ACC112 (cell line): ENCODE data around the gene CYP19A1.

ENCODE experiments used
- H2AFZ ChIP-seq: fragments of 200-600 bp; sonication (generic); one replicate; pipeline ENCODE4 v1.6.0; 2017; ENCODE audit warnings: antibody characterized with exemption, low read length; ENCODE audit not compliant: unreplicated experiment
- H3K27ac ChIP-seq: fragments of 200-600 bp; sonication (generic); 2 replicates; pipeline ENCODE4 v1.5.1; 2014; ENCODE audit warnings: low read depth, mild to moderate bottlenecking, antibody characterized with exemption, low read length, moderate library complexity
- H3K27me3 ChIP-seq: fragments of 200-600 bp; sonication (generic); 2 replicates; pipeline ENCODE4 v1.6.1; 2014; ENCODE audit warnings: mild to moderate bottlenecking, antibody characterized with exemption, low read length, moderate library complexity, mixed read lengths; ENCODE audit not compliant: insufficient read depth
- H3K36me3 ChIP-seq: fragments of 200-600 bp; sonication (generic); 2 replicates; pipeline ENCODE4 v1.6.1; 2016; ENCODE audit warnings: mild to moderate bottlenecking, antibody characterized with exemption, low read length, moderate library complexity, mixed read lengths; ENCODE audit not compliant: insufficient read depth
- H3K4me1 ChIP-seq: fragments of 200-600 bp; sonication (generic); one replicate; pipeline ENCODE4 v1.6.1; 2016; ENCODE audit warnings: low read length, mixed read lengths; ENCODE audit not compliant: insufficient read depth, unreplicated experiment, control insufficient read depth
- H3K4me3 ChIP-seq: fragments of 200-600 bp; sonication (generic); 2 replicates; pipeline ENCODE4 v1.5.1; 2014; ENCODE audit warnings: mild to moderate bottlenecking, low read depth, low read length
- H3K79me2 ChIP-seq: fragments of 200-600 bp; sonication (generic); one replicate; pipeline ENCODE4 v1.6.0; 2016; ENCODE audit warnings: low read length; ENCODE audit not compliant: control insufficient read depth, unreplicated experiment, insufficient read depth

Gene CYP19A1

GRCh38 chr15:51327081-51327480, 11.3 kb downstream of the CYP19A1 start:
- Histone ChIP-seq H3K4me3 (no peak overlapping the region), H3K79me2 (no peaks in the 10 kb centered on the region), H2AFZ (no peak overlapping the region), H3K27me3 (no peaks in the 10 kb centered on the region), H3K36me3 (no peaks in the 10 kb centered on the region), H3K4me1 (peaks cover 20% of the 10 kb centered on the region), H3K27ac (no peak overlapping the region)

- peaks cover 5% of the 10 kb centered on the region for H3K4me1 ChIP-seq
- no peaks in the 10 kb centered on the region for H3K27me3 ChIP-seq
- no peak overlapping the region for H3K27ac ChIP-seq
- no peak overlapping the region for H3K4me3 ChIP-seq
- H3K36me3 ChIP-seq, result no peaks in the 10 kb centered on the region
- no peaks in the 10 kb centered on the region for H3K79me2 ChIP-seq
- H2AFZ ChIP-seq, result no peak overlapping the region
Measured at GRCh38 chr15:51325167-51325566, 13.2 kb downstream of the CYP19A1 start.

- no peak overlapping the region for H3K4me3 ChIP-seq
- no peaks in the 10 kb centered on the region for H3K36me3 ChIP-seq
- H3K27me3 ChIP-seq, result no peaks in the 10 kb centered on the region
- H3K79me2 ChIP-seq, result no peaks in the 10 kb centered on the region
- H3K4me1 ChIP-seq, result peaks cover 5% of the 10 kb centered on the region
- no peak overlapping the region for H3K27ac ChIP-seq
- no peak overlapping the region for H2AFZ ChIP-seq
Measured at GRCh38 chr15:51323749-51324148, 14.6 kb downstream of the CYP19A1 start.

- Histone ChIP-seq H3K27ac (no peak overlapping the region), H3K4me1 (peaks cover 5% of the 10 kb centered on the region), H3K4me3 (no peak overlapping the region)
Measured at GRCh38 chr15:51322621-51323296, 15.6 kb downstream of the CYP19A1 start.

GRCh38 chr15:51321316-51321715, 17.1 kb downstream of the CYP19A1 start:
- Histone ChIP-seq H3K27ac (no peak overlapping the region), H3K36me3 (no peaks in the 10 kb centered on the region), H2AFZ (no peak overlapping the region), H3K4me3 (no peak overlapping the region), H3K27me3 (no peaks in the 10 kb centered on the region), H3K79me2 (no peaks in the 10 kb centered on the region), H3K4me1 (peaks cover 5% of the 10 kb centered on the region)

More at GRCh38 chr15:51322621-51323296, 15.6 kb downstream of the CYP19A1 start:
- Histone ChIP-seq H3K79me2 (no peaks in the 10 kb centered on the region), H2AFZ (no peak overlapping the region), H3K36me3 (no peaks in the 10 kb centered on the region), H3K27me3 (no peaks in the 10 kb centered on the region)

GRCh38 chr15:51320843-51321242, 17.6 kb downstream of the CYP19A1 start:
- H3K36me3 ChIP-seq, result no peaks in the 10 kb centered on the region

GRCh38 chr15:51319539-51319938, 18.9 kb downstream of the CYP19A1 start:
- Histone ChIP-seq H3K4me3 (no peak overlapping the region), H2AFZ (no peak overlapping the region), H3K36me3 (no peaks in the 10 kb centered on the region), H3K79me2 (no peaks in the 10 kb centered on the region), H3K27ac (no peak overlapping the region), H3K4me1 (peaks cover 5% of the 10 kb centered on the region), H3K27me3 (no peaks in the 10 kb centered on the region)

More at GRCh38 chr15:51320843-51321242, 17.6 kb downstream of the CYP19A1 start:
- H3K4me1 ChIP-seq, result peaks cover 5% of the 10 kb centered on the region
- H2AFZ ChIP-seq, result no peak overlapping the region
- H3K79me2 ChIP-seq, result no peaks in the 10 kb centered on the region
- no peaks in the 10 kb centered on the region for H3K27me3 ChIP-seq
- no peak overlapping the region for H3K27ac ChIP-seq
- H3K4me3 ChIP-seq, result no peak overlapping the region

- Histone ChIP-seq H3K4me3 (no peak overlapping the region), H3K27ac (no peak overlapping the region), H3K4me1 (peaks cover 5% of the 10 kb centered on the region)
Measured at GRCh38 chr15:51318382-51319150, 19.8 kb downstream of the CYP19A1 start.

GRCh38 chr15:51316636-51317035, 21.8 kb downstream of the CYP19A1 start:
- no peaks in the 10 kb centered on the region for H3K36me3 ChIP-seq
- H3K79me2 ChIP-seq, result no peaks in the 10 kb centered on the region
- H3K27me3 ChIP-seq, result no peaks in the 10 kb centered on the region
- no peak overlapping the region for H3K27ac ChIP-seq
- no peak overlapping the region for H2AFZ ChIP-seq
- H3K4me3 ChIP-seq, result no peak overlapping the region
- H3K4me1 ChIP-seq, result peaks cover 17% of the 10 kb centered on the region

More at GRCh38 chr15:51318382-51319150, 19.8 kb downstream of the CYP19A1 start:
- H3K36me3 ChIP-seq, result no peaks in the 10 kb centered on the region
- H3K79me2 ChIP-seq, result no peaks in the 10 kb centered on the region
- no peaks in the 10 kb centered on the region for H3K27me3 ChIP-seq
- H2AFZ ChIP-seq, result no peak overlapping the region

GRCh38 chr15:51315726-51316125, 22.7 kb downstream of the CYP19A1 start:
- no peaks in the 10 kb centered on the region for H3K27me3 ChIP-seq
- peaks cover 26% of the 10 kb centered on the region for H3K4me1 ChIP-seq
- no peak overlapping the region for H2AFZ ChIP-seq
- no peaks in the 10 kb centered on the region for H3K36me3 ChIP-seq
- H3K4me3 ChIP-seq, result no peak overlapping the region
- no peak overlapping the region for H3K27ac ChIP-seq
- no peaks in the 10 kb centered on the region for H3K79me2 ChIP-seq
